ENCODE results near the gene CSMD2.

CSMD2 gene

DNA sequence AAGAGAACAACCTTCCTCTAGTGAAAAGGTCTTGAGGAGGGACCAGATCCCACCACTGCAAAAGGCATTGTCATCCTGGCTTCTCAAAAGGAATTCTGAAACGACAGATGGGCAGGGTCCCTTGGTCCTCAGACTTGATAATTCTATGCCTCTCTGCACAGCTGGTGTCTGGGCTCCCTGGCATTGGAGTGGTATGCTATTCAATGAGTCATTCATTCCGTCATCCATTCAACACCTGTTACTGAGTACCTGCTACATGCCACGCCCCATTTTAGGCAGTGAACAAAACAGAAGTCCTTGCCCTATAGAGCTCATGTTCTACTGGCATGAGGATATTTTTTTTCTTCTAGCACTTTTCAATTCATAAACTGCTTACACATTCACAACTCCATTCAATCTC is 347.0 kb downstream of the CSMD2 start:
- DNase-seq (ENCODE audit: low spot score): no peak

DNA sequence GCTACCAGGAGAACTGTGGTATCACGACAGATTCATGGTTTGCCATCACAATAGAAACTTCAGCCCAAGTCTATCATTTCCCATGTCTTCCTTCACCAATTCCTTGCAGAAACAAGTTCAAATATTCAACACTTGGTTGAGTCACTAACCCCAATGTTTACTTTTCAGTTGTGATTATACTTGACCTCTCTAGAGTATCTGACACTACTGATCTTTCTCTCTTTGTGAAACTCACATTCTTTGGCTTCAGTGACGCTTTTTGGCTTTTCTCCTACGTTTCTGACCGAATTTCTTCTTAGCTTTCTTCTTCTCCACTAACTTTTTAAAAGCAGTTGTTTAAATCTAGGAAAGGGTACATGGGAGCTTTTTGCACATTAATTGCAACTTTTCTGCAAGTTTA is 350.0 kb downstream of the CSMD2 start:
- DNase-seq (ENCODE audit: low spot score): no peak

DNA sequence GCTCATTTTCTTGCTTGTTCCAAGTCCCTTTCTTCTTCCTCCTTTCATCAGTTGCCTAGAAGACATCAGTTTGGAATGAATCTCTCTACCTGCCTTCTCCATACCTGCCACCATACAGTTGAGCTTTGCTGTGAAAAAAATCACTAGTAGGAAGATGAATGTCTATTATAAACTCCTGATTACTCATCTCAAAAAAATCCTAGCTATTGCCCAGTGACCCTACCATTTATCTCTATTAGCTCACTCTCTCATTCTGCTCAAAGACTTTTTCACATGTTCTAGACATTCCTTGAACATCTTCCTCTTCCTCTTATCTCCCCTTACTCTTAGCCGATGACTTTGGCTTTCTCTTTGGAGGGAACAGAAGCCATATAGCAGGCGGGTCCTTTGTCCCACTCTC is 350.9 kb downstream of the CSMD2 start:
- DNase-seq (ENCODE audit: low spot score): no peak

DNA sequence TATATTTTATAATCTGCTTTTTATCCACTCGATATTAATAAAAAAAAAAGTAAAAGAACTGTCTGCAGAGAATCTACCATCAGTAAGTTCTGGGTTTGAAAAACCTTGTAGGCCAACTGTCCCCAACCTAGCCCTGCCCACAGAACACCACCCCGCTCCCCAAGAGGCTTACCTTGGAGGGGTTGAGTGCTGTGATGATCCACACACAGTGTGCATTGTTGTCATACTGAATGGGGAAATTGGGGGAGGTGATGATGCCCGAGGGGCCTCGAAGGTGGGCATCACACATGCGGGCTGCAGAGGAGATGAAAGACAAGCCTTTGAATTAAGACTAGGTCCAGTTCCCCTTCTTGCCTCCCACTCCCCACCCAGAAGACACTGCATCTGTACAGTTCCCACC is 354.5 kb downstream of the CSMD2 start:
- DNase-seq (ENCODE audit: low spot score): no peak

DNA sequence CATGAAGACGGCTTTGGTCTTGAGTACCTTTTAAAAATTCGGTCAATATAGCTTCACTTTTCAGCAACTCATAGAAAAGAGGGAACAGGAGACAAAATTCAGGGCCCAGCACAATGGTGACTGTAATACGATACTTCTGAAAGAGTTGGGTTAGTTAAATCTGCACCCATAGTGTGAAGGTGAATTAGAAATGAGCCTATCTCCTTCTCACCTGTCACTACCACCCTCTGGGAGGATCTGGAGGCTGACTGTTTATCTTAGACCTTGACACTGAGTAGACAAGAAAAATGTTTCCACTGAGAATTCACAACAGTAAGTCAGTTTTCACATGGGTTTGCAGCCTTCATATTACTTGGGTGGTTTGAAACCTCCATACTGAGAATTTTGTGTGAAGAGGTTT is 359.0 kb downstream of the CSMD2 start:
- DNase-seq (ENCODE audit: low spot score): no peak

DNA sequence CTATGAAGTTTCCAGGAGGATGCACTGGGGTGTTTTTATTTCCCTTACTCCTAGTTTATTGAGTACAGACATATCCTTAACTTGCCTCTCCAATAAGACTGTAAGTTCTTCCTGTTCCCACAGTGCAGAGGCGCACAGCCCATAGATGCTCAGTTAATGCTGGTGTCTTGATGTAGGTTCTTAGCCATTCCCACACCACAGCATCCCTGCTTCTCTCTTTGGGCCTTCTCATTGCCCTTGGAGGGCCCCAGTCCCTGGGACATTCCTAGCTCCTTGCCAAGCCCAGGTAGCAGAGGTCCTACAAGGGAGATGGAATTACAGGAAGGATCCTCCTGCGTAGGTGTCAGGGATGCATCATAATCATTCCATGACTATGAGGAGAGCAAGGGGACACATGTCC is 362.8 kb downstream of the CSMD2 start:
- DNase-seq (ENCODE audit: low spot score): no peak

DNA sequence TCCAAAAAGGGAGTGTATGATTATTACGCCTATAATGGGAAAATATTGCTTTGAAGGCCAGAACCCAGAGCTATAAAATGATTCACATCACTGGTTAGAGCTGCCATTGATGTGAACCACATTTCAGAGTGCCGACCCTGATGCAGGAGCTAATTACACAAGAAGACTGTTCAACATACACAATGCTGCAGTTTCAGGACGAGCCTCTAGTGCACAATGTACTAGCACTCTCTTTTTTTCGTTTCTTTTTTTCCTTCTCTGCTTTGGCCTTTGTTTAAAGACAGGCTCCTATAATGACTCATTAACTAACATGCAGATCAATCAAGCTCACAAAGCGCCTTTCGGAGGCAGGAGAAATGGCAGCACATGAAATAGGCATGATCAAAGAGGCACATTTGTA is 367.2 kb downstream of the CSMD2 start:
- DNase-seq (ENCODE audit: low spot score): no peak

DNA sequence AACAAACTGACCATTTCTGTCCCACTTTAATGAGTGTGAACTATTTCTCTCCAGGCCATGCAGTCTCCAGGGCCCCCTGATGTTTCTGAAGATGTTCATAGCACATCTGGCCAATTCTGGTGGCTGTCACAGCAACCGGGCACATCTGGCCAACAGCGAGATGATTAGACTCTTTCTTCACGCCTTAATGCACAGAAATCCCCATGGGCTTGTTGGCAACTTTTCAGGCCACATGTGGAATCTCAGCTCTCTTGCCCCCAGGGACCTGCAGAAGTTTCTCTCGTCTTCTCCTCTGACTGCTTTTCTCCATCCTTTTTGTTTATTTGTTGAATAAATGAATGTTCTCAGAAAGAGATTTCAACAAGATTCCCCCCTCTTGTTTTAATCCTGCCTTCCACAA is 372.4 kb downstream of the CSMD2 start:
- no peak for DNase-seq (ENCODE audit: low spot score)

DNA sequence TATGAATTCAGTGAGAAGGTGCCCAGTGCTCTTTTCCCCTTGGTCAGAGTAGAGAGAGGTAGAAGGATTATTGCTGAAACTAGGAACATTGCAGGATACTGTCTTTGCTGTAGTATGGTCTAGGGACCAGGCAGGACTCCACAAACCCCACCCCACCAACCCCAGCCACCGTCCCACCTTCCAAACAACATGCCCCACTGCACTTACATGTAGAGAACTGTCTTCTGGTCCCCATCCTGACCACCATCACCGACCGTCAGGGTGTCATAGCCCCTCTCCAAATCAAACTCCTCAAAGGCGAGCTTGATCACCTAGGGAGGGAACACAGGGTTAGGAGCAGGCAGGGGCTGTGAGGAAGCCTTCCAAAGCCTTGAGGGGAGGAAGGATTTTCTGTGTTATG is 372.8 kb downstream of the CSMD2 start:
- no peak for DNase-seq (ENCODE audit: low spot score)

DNA sequence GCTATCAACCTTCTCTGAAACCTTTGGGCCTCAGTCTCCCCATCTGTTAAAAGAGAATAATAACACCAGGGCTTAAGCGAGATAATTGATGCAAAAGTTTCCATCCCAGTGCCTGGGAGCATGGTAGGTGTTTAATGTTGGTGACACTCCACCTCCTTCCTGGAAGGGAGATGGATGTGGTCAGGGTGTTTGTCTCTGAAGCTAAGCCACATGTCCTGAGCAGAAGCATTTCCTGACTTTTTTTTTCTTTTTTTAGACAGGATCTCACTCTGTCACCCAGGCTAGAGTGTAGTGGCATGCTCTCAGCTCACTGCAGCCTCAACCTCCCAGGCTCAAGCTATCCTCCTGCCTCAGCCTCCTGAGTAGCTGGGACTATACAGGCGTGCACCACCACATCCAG is 373.8 kb downstream of the CSMD2 start:
- no peak for DNase-seq (ENCODE audit: low spot score)

DNA sequence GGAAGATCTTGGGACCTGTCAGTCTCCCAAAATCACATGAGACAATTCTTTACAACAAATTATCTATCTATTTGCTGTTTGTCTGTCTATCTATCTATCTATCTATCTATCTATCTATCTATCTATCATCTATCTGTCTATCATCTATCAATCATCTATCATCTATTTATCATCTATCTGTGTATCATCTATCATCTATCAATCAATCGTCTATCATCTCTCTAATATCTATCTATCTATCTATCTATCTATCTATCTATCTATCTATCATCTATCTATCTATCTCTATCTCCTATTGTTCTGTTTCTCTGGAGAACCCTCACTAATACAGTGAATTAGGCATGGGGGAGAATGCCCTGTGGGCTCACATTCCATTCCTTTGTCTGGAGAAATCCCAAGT is 374.5 kb downstream of the CSMD2 start:
- no peak for DNase-seq (ENCODE audit: low spot score)

DNA sequence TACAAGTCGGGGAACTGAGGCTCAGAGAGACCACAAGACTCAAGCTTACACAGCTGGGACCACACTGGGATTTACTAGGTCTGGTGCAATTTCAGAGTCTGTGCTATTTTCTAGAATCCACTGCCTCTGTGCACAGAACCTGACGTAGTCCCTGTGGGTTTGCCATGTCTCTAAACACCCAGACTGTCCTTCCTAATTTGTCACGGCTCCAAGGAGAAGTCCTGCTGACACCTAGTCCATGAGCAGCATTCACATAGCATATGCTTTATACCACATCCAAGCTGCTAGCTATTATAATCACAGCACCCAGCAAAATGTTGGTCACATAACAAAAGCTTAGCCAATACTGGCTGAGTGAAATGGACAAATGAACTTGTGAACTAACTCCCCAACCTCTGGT is 380.2 kb downstream of the CSMD2 start:
- DNase-seq (ENCODE audit: low spot score): no peak

DNA sequence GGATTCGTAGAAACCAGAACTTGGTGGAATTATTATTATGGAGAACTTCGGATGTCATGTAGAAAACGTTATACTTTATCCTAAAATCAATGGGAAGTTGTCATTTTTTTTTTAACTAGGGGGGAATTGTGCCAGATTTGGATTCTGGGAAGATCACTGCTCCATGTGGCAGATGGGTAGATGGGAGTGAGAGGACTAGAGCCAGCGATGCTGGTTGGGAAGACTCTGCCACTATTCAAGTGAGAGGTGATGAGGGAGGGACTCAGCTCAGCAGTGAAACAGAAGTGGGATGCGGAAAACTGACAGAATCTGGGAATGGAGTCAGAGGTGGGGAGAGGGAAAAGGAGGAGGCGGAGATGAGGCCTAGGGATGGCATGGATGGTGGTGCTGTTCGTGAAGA is 382.3 kb downstream of the CSMD2 start:
- no peak for DNase-seq (ENCODE audit: low spot score)

DNA sequence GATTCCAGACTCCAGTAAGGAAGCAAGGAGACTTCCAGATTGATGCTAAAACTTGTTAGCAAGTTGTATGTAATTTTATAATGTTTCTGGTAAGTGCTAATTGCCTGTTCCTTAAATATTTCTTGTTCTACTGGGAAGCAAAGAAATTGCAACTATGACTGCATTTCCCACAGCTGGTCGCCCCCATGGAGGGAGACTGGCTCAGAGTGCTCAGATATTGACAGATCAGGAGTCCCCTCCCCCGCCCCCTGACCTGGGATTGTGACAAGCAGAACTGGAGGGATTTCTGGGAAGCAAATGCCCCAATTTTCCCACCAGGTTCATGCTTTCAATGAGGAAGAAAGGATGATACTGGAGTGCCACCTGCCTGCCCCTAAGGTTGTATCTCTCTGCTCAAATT is 383.4 kb downstream of the CSMD2 start:
- DNase-seq (ENCODE audit: low spot score): no peak

DNA sequence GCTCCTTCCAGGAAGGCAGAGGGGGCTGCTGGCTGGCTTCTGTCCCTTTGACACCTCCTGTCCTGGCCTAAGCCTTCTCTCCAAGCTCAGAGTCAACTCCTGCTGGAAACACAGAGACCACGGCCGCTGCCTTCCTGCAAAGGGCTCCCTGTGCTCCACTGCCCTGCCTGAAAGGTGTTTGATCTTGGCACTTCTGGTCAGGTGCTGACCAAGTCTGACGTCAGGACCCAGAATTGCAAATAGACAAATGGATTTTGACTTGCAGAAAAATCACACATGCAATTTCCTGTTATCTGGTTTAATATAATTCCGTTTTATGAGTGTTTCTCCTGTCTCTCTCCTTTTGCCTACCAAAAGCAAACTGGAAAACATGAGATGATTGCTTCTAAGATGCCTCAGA is 387.7 kb downstream of the CSMD2 start:
- no peak for DNase-seq (ENCODE audit: low spot score)

DNA sequence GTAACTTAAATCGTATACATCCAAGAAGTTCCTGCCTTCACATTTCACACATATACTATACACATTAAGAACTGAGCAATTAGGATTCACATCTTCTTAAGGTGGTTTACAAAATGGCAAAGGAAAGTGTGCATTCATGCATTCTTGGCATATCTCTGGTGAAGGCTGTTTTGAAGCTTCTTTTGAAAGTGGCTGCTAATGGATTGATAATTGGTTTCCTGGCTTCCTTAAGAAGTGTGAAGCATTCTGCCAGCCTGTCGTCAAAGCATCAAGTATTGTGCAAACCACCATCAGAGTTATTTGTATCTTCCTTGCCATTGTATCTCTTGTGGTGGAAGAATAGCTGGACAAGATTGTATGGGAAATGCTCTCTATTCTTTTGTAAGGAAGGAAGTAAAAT is 396.2 kb downstream of the CSMD2 start:
- no peak for DNase-seq (ENCODE audit: low spot score)

DNA sequence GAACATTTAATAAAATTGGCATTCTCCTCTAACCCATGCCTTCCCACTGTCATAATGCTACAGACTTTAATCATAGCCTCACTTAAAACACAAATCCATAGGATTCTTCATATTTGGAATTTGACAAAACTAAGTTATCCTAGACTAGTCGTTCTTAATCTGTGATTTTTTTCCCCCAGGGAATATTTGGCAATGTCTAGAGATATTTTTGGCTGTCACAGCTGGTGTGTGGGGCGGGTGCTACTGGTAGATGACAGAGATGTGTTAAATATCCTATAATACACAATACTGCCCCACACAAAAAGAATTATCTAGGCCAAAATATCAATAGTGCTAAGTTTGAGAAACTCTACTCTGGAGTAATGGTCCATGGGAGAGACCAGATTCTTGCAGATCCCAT is 396.9 kb downstream of the CSMD2 start:
- DNase-seq (ENCODE audit: low spot score): no peak

DNA sequence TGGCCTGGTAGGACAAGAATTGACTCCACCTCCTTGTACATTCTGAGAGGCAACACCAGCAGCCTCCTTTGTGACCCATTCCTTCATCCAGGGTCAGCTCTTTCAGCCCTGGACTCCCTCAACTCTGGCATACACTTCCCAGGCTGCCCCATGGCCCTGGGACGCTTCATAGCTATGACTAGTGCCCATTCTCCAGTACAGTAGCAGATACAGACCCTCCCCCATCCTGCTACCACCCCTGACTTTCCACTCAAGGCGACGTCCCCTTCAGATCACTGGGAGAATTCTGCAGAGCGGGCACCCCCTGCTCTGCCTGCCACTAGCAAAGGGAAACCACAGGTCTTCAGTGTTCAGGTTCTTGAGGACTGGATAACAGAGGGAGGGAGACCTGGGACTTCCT is 400.9 kb downstream of the CSMD2 start:
- DNase-seq (ENCODE audit: low spot score): no peak

DNA sequence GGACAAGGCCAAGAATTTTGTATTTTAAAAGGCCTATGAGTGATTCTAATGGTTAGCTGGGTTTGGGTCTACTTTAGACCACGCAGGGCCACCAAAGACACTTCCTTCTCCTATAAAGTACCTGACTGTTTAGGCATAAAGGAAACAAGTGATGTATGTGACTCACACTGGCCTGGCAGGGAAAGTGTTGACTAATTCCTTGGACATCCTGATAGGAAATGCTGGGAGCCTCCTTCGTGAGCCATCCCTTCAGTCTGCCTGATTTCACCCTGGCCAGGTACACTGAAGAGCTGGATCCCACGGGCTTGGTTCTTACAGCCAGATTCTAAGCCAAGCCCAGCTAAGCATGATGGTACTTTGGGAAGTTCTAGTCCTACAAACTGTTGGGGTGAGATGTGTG is 401.6 kb downstream of the CSMD2 start:
- DNase-seq (ENCODE audit: low spot score): peak; percentile 56

DNA sequence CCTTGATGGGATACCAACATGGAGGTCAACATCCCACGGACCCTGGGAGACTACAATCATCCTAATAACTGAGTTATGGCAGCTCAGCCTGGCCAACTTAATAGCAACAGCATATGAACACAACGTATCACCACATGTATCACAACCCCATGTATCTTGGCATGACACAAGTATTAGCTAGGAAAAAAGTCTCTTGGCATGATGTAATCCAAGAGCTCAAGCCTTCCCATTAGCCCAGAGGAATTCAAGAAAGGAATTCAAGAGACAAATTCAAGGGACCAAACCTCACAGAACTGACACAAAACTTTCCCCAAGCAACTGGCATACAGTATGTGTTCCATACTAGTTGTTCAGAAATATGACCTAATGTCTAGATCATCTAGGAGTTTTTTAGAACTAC is 402.1 kb downstream of the CSMD2 start:
- DNase-seq (ENCODE audit: low spot score): no peak

DNA sequence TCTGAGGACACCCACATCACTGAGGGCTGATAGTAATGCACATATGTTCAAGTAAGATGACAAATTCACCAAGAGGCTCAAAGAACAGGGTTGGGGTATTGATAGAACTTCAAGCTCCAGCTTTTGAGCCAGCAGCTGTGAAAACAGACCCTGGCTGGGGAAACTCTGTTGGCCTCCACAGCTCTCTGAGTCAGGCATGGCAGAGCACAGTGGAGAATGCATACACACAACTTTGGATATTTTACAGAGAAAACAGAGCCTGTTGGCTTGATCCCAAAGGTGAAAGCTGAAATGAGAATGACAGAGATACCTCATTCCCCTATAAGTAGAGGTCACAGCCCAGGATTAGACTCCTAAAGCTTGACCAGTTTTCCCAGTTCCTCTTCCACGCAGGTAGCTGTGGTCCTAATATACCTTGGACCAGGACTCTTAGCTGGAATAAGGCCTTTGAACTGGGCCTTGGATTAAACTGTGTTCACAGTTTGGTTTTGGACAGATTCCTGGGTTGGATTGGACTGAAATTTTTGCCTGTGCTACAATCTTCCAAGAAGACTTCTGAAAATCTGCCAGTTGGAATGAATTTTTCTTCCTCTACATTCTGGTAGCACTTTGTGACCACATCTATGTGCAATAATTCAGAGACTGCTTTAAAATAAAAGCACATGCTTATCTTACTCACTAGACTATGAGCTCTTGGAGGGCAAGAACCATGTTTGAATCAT is 402.8 kb downstream of the CSMD2 start:
- no peak for DNase-seq (ENCODE audit: low spot score)

DNA sequence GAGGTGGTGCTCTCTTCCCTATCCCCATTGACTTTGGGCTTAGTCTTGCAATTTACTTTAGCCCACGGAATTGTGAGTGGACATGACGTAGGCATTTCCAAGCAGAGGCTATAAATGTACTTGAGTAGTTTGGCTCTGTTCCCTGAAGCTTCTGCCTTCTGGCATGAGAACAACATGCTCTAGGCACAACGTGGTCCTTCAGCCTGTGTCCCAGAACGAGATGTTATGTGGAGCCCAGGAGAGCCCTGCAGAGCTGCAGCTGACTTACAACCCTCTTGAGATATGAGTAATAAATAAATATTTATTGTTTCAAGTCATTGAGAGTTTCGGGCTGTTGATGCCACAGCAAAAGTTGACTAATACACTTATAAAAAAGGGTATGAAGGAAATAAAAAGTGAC is 406.3 kb downstream of the CSMD2 start:
- DNase-seq (ENCODE audit: low spot score): no peak

DNA sequence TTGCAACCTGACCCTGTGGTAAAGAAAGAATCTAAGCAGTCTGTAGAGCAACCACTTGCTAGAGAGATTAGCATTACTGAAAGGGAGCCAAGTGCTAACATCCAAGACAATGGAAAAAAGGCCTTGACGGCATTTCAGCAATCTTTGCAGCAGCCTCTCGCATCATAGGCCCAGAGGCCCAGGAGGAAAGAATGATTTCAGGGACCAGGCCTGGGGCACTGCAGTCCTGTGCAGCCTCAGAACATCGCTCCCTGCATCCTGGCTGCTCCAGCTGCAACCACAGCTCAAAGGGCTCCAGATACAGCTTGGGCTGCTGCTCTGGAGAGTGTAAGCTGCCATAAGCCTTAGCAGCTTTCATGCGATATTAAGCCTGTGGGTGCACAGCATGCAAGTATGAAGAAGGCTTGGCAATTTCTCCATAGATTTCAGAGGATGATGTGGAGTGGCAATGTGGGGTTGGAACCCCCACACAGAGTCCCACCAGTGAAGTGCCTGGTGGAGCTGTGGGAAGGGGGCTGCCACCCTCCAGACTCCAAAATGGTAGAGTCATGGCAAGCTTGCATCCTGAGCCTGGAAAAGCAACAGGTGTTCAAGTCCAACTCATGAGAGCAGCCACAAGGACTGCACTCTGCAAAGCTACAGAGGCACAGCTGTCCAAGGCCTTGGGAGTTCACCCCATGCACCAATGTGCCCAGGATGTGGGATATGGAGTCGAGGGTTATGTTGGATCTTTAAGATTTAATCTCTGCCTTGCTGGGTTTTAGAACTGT is 411.8 kb downstream of the CSMD2 start:
- no peak for DNase-seq (ENCODE audit: low spot score)

DNA sequence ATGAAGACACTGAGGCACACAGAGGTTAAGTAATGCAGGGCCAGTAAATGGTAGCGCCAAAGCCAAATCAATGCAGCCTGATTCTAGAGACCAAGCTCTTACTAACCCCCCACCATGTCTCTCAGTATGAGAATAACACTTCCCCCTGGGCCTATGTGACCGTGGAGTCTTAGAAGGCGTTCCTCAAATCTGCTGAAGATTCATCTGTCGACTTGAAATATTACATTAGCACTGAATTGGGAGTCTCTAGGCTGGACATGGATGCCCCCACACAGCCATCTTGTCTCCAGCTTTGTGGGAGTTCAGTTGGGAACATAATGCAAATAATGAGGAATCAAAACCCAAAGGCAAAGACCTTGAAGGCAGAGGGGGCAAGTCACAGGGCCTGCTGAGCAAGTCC is 419.1 kb downstream of the CSMD2 start:
- DNase-seq (ENCODE audit: low spot score): no peak
